ENCODE data around the gene ACSL3.
"Not testable (repeated sequence)": the region's sequence is repeated elsewhere in the genome, so short reads cannot be mapped to it uniquely, and the experiment has no call there.

Gene ACSL3

GRCh38 chr2:222915092-222915957 lies 54.5 kb downstream of the ACSL3 start:
- no peak for DNase-seq

DNA sequence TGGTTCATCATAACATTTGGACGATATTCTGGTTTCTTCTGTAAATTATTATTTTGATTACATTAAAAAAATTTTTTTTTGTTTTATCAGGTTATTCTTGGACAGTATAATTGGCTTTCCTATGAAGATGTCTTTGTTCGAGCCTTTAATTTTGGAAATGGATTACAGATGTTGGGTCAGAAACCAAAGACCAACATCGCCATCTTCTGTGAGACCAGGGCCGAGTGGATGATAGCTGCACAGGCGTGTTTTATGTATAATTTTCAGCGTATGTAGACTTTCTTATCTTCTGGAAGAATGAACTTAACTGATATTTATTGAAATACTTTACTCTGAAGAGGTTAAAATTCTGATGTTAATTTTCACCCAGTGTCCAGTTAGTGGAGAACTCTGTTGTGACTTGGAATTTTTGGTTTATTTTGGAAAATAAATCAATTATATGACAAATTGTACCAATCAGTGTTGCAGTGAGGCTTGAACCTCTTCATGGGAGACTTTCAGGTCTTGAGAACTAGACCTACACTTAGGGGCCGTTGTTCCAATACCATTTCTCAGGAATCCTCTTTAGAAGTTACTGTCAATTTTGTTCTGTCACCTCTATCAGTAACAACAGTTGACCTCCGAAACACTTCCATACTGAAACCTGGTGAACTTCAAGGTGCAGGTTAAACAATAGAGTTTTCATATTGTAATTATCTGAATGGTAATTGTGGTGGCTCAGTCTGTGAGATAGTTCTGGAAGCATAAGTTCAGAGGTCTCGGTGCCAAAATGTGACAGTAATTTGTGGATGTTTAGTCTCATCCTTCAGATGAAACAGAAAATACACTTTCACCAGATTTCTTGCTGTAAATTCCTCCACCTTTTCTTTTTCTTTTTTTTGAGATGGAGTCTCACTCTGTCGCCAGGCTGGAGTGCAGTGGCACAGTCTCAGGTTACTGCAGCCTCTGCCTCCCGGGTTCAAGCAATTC lies 55.7 kb downstream of the ACSL3 start:
- DNase-seq: no peak

DNA sequence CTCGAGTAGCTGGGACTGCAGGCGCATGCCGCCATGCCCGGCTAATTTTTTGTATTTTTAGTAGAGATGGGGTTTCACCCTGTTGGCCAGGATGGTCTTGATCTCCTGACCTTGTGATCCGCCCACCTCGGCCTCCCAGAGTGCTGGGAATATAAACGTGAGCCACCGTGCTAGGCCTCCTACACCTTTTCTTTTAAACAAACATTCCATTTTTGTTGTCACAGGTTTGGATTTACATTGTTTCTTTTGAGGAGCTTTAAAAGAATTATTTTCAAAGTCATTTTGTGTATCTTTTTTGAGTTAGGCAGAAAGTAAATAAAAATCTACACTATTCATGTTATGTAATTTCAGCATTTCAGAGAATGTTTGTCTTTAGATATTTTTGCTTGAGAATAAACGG lies 56.4 kb downstream of the ACSL3 start:
- DNase-seq: not testable (repeated sequence)

DNA sequence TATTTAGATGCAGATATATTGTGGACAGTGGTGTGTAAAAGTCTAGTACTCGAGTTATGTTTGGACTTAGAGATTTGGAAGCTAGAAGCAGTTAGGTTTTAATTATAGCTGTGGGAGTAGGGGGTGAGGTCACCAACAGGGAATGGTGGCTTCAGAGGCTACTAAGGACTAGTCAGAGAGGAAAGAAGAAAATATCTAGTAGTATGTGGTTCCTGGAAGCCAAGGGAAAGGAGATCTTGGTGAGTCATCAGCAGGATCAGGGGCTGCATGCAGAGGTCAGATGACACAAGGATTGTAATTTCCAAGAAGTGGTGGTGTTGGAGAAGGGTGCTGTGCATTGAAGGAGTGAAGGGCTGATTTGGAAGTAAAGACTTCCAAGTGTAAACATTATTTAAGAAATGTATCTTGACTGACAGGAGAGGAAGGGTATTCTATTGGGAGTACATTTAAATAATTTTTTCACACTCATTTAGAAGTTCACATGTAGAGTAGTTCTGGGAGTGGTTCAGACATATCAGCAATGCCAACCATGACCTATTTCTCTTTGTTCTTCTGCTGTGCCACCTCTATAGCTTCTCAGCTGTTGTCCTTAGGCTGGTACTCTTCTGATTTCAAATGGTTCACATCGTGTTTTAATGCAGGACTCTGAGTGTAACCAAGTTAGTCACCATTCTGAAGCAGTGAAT lies 59.1 kb downstream of the ACSL3 start:
- no peak for DNase-seq

GRCh38 chr2:222920657-222921186 lies 59.9 kb downstream of the ACSL3 start:
- no peak for DNase-seq

DNA sequence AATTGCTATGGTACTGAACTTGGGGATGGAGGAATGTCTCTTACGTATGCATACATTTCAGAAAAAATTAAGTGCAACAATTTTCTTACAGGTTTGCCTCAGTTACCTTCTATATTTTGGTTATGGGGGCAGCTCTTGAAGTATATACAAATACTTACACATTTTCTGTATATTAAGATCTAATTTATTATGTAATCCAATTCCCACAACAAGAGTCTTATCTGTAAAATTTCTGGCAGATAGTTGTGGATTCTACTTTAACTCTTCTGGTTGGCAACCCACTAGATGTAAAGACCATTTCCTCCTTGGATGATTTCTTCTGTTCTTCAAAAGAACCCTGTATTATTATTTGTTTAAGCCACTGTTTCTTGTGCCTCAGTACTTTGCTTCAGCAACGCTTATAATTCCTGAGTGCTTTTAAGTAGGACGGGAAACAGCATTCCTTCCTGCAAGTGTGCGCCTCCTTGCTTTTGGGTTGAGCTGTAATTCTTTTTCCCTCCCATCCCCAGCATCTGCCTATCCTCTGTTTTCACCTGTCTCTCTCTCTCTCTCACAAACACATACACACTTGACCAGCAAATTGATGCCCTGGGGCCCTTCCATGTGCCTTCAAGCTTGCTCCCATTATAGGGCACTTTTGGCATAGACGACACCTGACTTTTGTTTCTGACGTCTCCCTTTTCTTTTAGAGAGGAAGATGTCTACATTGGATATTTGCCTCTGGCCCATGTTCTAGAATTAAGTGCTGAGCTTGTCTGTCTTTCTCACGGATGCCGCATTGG lies 61.4 kb downstream of the ACSL3 start:
- DNase-seq: no peak

DNA sequence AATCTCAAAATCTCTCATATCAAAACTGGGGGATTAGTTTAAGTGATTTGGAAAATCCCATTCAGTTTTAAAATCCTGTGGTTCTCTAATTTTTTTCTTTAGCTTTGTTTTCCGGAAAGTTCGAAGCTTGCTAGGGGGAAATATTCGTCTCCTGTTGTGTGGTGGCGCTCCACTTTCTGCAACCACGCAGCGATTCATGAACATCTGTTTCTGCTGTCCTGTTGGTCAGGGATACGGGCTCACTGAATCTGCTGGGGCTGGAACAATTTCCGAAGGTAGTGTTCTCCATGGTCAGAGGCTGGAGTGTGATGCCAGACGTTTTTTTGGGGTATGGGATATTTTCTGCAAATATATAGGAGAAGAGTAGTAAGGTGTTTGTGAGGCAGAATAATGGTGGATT lies 66.1 kb downstream of the ACSL3 start:
- no peak for DNase-seq

DNA sequence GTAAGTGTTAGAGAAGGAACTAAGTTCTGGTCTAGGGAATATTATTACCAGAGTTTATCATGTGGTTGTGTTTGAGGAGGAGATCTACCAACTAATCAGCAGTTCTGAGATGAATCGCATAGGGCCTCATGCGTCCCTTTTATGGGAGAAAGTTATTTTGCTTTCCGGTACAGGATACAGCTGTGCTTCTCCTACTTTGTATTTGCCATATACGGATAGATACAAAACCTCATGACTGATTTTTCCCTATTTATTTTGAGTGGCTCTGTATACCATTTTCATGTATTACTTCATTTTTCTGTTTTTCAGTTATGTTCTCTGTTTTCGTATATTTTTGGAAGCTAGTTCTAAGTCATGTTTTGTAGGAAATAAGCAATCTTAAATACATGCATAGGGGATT lies 66.8 kb downstream of the ACSL3 start:
- DNase-seq: no peak

DNA sequence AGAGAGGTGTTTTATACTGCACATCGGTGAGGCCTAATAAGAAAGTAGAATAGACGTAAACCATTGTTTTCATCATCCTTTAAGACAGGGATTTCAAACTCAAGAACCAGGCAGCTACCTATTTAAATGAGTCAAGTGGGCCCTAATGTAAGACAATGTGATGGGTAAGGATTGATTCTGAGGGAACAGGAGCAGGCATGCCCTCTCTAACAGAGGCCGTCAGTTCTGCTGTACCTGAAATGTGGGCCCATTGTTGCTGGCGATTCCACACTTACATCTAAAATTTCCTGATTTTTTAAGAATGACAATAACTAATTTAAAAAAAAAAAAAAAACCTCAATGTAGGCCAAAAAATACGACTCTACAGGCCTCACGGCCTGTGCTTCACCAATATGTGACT lies 67.5 kb downstream of the ACSL3 start:
- no peak for DNase-seq

DNA sequence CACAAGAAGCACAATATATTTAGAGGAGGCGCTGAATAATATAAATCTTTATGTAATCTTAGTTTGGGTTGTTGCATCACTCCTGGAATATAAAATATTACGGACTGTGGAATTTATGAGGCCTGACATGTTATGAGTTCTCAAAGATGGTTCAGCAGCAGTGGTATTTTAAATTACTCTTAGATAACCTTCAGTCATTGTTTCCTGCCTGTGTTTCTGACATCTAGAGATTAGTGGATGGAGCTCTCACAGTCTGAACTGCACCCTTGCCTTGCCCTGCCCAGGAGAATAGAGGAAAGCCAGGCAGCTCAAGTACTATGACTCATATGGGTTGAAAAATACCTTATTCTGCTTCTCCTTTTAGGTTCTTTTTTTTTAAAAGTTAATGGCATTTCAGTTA lies 70.0 kb downstream of the ACSL3 start:
- DNase-seq: no peak

DNA sequence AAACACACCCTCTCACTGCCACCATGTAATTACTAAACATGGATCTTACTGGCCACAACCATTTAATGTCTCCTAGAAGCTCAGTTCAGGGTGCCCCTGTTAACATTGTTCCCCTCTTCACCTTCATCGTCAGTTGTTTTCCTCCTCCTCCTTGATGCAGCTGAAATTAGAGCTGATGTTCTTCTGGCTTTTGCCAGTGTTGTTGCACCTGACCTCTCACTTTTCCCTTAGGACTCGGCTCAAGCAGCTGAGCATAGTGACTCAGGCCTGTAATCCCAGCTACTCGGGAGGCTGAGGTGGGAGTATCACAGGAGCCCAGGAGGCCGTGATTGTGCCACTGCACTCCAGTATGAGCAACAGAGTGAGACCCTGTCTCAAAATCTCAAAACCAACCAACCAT lies 70.8 kb downstream of the ACSL3 start:
- DNase-seq: no peak

GRCh38 chr2:222933458-222933857 lies 72.6 kb downstream of the ACSL3 start:
- no peak for DNase-seq

GRCh38 chr2:222935688-222936298 lies 75.0 kb downstream of the ACSL3 start:
- no peak for DNase-seq

- DNase-seq: no peak
These were observed 75.9 kb downstream of the ACSL3 start for GRCh38 chr2:222936705-222937104.

- no peak for DNase-seq
These were observed 77.5 kb downstream of the ACSL3 start for GRCh38 chr2:222938327-222938726.

GRCh38 chr2:222939208-222939856 lies 78.5 kb downstream of the ACSL3 start:
- peak; percentile 54 for DNase-seq

DNA sequence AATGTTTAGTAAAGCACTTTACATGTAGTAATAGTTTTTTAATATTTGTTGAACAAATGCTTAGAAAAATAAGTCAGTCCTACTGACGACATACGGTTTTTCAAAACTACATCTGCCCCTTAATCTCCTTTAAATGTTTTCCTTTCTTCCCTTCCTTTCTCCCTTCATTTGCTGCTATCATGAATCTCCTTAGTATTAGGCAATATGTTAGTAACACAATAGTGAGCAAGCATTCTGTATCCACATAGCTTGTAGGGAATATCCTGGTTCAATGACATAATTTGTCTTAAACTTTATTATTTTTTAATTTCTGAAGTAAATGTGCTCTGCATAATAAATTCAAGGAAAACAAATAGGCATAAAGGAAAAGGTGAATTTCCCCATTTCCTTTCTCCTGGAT lies 79.1 kb downstream of the ACSL3 start:
- DNase-seq: no peak

- no peak for DNase-seq
These were observed 80.7 kb downstream of the ACSL3 start for GRCh38 chr2:222941510-222942032.

- no peak for DNase-seq
These were observed 81.7 kb downstream of the ACSL3 start for GRCh38 chr2:222942561-222942960.

- no peak for DNase-seq
These were observed 82.1 kb downstream of the ACSL3 start for GRCh38 chr2:222942977-222943376.

GRCh38 chr2:222943820-222944219 lies 83.0 kb downstream of the ACSL3 start:
- DNase-seq: no peak
